ENCODE data around the gene PCDHB8.
"Not testable (repeated sequence)": the region's sequence is repeated elsewhere in the genome, so short reads cannot be mapped to it uniquely, and the experiment has no call there.

PCDHB8 gene

DNA sequence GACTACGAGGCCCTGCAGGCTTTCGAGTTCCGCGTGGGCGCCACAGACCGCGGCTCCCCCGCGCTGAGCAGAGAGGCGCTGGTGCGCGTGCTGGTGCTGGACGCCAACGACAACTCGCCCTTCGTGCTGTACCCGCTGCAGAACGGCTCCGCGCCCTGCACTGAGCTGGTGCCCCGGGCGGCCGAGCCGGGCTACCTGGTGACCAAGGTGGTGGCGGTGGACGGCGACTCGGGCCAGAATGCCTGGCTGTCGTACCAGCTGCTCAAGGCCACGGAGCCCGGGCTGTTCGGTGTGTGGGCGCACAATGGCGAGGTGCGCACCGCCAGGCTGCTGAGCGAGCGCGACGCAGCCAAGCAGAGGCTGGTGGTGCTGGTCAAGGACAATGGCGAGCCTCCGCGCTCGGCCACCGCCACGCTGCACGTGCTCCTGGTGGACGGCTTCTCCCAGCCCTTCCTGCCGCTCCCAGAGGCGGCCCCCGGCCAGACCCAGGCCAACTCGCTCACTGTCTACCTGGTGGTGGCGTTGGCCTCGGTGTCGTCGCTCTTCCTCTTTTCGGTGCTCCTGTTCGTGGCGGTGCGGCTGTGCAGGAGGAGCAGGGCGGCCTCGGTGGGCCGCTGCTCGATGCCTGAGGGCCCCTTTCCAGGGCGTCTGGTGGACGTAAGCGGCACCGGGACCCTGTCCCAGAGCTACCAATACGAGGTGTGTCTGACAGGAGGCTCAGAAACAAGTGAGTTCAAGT lies 6.7 kb downstream of the PCDHB8 start:
- not testable (repeated sequence) for DNase-seq

DNA sequence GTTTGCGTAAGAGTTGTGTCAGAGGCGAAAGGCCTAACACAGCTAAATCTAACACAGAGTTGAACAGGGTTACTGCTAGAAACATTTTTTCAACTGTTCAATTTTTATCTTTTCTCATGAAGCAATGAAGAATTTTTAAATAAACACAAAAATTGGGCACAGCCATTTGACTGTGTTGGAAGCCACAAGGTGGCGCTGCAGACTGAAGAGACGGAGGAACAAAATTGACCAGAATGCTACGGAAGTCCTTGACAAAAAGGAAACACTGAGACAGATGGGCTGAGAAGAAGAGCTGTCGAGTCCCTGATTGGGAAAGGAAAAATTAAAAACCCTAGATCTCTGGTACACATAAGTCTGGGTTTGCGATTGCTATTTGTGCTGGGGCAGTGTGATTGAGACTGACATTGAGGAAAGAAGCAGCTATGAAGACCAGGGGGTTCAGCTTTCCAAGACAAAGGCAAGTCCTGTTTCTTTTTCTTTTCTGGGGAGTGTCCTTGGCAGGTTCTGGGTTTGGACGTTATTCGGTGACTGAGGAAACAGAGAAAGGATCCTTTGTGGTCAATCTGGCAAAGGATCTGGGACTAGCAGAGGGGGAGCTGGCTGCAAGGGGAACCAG lies 9.4 kb downstream of the PCDHB8 start, which contains the start of gene PCDHB9:
PCDHB9 (plus strand) TSS at position 265 of the 616 bp plus-strand sequence; CDS start at position 423, 158 bp downstream.
- no peak for DNase-seq

DNA sequence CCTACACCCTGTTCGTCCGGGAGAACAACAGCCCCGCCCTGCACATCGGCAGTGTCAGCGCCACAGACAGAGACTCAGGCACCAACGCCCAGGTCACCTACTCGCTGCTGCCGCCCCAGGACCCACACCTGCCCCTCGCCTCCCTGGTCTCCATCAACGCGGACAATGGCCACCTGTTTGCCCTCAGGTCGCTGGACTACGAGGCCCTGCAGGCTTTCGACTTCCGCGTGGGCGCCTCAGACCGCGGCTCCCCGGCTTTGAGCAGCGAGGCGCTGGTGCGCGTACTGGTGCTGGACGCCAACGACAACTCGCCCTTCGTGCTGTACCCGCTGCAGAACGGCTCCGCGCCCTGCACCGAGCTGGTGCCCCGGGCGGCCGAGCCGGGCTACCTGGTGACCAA lies 11.1 kb downstream of the PCDHB8 start:
- DNase-seq = not testable (repeated sequence)

DNA sequence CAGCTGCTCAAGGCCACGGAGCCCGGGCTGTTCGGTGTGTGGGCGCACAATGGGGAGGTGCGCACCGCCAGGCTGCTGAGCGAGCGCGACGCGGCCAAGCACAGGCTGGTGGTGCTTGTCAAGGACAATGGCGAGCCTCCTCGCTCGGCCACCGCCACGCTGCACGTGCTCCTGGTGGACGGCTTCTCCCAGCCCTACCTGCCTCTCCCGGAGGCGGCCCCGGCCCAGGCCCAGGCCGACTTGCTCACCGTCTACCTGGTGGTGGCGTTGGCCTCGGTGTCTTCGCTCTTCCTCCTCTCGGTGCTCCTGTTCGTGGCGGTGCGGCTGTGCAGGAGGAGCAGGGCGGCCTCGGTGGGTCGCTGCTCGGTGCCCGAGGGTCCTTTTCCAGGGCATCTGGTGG lies 11.5 kb downstream of the PCDHB8 start:
- DNase-seq = not testable (repeated sequence)

DNA sequence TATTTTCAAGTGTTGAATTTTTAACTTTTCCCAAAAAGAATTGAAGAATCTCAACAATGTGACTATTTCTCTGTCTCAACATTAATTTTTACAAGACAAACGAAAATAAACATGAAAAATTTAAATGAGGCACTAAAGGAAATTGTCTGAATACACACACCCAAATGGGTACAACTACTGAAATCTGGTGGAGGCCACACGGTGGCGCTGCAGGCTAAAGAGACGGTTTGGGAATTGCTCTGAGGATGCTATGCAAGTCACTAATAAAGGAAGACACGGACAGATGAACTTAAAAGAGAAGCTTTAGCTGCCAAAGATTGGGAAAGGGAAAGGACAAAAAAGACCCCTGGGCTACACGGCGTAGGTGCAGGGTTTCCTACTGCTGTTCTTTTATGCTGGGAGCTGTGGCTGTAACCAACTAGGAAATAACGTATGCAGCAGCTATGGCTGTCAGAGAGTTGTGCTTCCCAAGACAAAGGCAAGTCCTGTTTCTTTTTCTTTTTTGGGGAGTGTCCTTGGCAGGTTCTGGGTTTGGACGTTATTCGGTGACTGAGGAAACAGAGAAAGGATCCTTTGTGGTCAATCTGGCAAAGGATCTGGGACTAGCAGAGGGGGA lies 14.6 kb downstream of the PCDHB8 start, which contains the start of gene PCDHB10:
PCDHB10 (plus strand) TSS at position 244 of the 616 bp plus-strand sequence; CDS start at position 444, 200 bp downstream.
- no peak for DNase-seq

DNA sequence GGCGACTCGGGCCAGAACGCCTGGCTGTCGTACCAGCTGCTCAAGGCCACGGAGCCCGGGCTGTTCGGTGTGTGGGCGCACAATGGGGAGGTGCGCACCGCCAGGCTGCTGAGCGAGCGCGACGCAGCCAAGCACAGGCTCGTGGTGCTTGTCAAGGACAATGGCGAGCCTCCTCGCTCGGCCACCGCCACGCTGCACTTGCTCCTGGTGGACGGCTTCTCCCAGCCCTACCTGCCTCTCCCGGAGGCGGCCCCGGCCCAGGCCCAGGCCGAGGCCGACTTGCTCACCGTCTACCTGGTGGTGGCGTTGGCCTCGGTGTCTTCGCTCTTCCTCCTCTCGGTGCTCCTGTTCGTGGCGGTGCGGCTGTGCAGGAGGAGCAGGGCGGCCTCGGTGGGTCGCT lies 16.7 kb downstream of the PCDHB8 start:
- DNase-seq = not testable (repeated sequence)

DNA sequence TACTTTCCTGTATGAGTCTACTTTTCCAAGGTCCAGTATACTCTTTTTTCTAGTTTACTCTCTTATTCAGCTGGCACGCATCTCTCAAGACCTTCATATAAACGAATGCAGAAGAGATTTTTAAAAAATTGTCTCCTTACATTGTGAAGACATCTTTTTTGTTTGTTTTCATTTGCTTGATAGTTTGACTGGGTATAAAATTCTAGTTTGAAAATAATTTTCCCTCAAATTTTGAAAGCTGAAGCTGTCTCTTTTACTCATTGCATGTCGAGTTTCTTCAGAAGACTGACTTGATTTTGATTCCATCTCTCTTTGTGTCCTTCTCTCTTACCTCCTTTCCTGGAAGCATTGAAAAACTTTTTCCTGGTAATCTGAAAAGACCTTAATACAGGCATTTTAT lies 18.8 kb downstream of the PCDHB8 start:
- DNase-seq = no peak

DNA sequence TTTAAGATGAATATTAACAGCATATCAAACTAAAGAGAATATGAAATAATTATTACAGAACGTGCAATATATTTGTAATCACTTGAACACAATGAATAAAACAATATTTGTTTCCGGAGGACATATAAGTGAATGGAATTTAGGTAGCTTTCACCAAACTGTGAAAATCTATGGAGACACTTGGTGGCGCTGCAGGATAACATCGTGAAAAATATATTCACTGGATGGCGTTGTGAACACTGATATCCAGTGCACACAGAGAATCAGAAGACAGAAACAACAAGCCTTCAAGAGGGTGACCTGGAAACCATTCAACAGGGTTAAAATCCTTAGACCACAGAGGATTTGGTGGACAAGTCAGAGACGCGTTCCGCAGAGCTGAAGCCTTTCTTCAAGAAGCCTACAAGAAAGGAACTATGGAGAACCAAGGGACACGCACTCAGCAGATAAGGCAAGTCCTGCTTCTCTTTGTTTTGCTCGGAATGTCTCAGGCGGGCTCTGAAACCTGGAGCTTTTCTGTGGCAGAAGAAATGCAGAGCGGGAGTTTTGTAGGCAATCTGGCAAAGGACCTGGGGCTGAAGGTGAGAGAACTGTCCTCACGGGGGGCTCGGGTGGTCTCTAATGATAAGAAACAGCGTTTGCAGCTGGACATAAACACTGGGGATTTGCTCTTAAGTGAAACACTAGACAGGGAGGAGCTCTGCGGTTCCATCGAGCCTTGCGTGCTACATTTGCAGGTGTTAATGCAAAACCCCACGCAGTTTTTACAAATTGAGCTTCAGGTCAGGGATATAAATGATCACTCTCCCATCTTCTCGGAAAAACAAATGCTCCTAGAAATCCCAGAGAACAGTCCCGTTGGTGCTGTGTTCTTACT lies 22.0 kb downstream of the PCDHB8 start, which contains the start of gene PCDHB11:
PCDHB11 (plus strand) TSS at position 269 of the 877 bp plus-strand sequence; CDS start at position 417, 148 bp downstream.
- DNase-seq = no peak

DNA sequence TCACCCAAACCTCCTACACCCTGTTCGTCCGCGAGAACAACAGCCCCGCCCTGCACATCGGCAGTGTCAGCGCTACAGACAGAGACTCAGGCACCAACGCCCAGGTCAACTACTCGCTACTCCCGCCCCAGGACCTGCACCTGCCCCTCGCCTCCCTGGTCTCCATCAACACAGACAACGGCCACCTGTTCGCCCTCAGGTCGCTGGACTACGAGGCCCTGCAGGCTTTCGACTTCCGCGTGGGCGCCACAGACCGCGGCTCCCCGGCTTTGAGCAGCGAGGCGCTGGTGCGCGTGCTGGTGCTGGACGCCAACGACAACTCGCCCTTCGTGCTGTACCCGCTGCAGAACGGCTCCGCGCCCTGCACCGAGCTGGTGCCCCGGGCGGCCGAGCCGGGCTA lies 23.5 kb downstream of the PCDHB8 start:
- not testable (repeated sequence) for DNase-seq

DNA sequence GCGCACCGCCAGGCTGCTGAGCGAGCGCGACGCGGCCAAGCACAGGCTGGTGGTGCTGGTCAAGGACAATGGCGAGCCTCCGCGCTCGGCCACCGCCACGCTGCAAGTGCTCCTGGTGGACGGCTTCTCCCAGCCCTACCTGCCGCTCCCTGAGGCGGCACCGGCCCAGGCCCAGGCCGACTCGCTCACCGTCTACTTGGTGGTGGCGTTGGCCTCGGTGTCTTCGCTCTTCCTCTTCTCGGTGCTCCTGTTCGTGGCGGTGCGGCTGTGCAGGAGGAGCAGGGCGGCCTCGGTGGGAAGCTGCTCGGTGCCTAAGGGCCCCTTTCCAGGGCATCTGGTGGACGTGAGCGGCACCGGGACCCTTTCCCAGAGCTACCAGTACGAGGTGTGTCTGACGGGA lies 24.1 kb downstream of the PCDHB8 start:
- DNase-seq = not testable (repeated sequence)

DNA sequence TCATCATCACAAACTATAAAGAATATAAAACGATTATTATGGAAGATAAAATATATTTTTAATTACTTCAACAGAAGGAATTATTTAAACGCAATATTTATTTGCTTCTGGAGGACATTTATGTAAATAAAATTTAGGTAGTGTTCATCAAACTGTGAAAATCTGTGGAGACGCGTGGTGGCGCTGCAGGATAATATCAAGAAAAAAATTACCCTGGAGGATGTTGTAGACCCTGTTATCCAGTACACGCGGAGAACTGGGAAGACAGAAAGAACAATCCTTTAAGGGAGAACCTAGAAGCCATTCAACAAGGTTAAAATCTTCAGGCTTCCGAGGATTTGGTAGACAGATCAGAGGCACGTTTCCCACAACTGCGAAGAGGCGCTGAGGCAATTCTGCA lies 30.9 kb downstream of the PCDHB8 start, which contains the start of gene PCDHB12:
PCDHB12 (plus strand) TSS at position 242 of the 400 bp plus-strand sequence. CDS start 189 bp downstream, outside the sequence.
- no peak for DNase-seq

DNA sequence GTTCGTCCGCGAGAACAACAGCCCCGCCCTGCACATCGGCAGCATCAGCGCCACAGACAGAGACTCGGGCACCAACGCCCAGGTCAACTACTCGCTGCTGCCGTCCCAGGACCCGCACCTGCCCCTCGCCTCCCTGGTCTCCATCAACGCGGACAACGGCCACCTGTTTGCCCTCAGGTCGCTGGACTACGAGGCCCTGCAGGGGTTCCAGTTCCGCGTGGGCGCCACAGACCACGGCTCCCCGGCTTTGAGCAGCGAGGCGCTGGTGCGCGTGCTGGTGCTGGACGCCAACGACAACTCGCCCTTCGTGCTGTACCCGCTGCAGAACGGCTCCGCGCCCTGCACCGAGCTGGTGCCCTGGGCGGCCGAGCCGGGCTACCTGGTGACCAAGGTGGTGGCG lies 32.7 kb downstream of the PCDHB8 start:
- DNase-seq = not testable (repeated sequence)

DNA sequence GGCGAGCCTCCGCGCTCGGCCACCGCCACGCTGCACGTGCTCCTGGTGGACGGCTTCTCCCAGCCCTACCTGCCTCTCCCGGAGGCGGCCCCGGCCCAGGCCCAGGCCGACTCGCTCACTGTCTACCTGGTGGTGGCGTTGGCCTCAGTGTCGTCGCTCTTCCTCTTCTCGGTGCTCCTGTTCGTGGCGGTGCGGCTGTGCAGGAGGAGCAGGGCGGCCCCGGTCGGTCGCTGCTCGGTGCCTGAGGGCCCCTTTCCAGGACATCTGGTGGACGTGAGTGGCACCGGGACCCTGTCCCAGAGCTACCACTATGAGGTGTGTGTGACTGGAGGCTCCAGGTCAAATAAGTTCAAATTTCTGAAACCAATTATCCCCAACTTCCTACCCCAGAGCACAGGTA lies 33.3 kb downstream of the PCDHB8 start:
- DNase-seq = not testable (repeated sequence)

DNA sequence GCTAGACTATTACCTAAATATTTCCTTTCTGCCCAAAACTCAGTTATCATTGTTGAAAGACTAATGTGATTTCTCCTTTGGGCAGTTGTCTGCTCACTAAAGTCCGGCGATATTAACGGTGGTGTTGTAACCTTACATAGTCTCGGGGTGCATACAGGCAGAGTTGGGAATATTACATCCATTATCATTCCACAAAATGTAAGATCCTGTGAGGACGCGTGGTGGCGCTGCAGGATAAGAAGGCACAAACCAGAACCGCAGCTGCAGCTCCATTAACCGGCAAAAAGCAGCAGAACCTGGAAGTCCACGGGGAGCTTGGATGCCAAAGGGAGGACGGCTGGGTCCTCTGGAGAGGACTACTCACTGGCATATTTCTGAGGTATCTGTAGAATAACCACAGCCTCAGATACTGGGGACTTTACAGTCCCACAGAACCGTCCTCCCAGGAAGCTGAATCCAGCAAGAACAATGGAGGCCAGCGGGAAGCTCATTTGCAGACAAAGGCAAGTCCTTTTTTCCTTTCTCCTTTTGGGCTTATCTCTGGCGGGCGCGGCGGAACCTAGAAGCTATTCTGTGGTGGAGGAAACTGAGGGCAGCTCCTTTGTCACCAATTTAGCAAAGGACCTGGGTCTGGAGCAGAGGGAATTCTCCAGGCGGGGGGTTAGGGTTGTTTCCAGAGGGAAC lies 36.2 kb downstream of the PCDHB8 start, which contains the start of gene PCDHB13:
PCDHB13 (plus strand) TSS at position 264 of the 684 bp plus-strand sequence; CDS start at position 469, 205 bp downstream.
- not testable (repeated sequence) for DNase-seq

DNA sequence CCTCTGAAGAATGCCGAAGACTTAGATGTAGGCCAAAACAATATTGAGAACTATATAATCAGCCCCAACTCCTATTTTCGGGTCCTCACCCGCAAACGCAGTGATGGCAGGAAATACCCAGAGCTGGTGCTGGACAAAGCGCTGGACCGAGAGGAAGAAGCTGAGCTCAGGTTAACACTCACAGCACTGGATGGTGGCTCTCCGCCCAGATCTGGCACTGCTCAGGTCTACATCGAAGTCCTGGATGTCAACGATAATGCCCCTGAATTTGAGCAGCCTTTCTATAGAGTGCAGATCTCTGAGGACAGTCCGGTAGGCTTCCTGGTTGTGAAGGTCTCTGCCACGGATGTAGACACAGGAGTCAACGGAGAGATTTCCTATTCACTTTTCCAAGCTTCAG lies 37.0 kb downstream of the PCDHB8 start:
- not testable (repeated sequence) for DNase-seq

DNA sequence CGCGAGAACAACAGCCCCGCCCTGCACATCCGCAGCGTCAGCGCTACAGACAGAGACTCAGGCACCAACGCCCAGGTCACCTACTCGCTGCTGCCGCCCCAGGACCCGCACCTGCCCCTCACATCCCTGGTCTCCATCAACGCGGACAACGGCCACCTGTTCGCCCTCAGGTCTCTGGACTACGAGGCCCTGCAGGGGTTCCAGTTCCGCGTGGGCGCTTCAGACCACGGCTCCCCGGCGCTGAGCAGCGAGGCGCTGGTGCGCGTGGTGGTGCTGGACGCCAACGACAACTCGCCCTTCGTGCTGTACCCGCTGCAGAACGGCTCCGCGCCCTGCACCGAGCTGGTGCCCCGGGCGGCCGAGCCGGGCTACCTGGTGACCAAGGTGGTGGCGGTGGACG lies 37.9 kb downstream of the PCDHB8 start:
- DNase-seq = not testable (repeated sequence)

DNA sequence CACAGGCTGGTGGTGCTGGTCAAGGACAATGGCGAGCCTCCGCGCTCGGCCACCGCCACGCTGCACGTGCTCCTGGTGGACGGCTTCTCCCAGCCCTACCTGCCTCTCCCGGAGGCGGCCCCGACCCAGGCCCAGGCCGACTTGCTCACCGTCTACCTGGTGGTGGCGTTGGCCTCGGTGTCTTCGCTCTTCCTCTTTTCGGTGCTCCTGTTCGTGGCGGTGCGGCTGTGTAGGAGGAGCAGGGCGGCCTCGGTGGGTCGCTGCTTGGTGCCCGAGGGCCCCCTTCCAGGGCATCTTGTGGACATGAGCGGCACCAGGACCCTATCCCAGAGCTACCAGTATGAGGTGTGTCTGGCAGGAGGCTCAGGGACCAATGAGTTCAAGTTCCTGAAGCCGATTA lies 38.4 kb downstream of the PCDHB8 start:
- DNase-seq = not testable (repeated sequence)

DNA sequence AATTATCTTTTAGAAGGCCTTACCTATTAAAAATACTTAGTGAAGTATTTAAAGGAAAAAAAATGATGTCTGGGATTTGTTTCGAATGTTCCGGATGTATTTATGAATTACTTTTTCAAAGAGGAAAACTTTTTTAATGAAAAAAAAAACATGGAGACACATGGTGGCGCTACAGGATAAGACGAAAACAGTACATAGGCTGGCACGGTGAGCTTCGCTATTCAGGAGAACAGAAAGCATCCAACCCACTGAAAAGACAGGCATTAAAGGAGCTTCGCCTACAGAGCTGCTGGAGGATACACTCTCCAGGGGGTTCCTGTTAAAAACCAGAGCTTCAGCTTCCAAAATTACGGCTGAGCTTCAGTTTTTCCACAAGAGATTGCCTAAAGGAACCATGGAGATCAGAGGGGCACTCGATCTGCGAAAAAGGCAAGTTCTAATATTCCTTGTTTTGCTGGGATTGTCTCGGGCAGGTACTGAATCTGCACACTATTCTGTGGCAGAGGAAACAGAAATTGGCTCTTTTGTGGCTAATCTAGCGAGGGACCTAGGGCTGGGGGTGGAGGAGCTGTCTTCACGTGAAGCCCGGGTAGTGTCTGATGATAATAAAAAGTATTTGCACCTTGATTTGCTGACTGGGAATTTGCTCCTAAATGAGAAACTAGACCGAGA lies 45.7 kb downstream of the PCDHB8 start, which contains the start of gene PCDHB14:
PCDHB14 (plus strand) TSS at position 232 of the 672 bp plus-strand sequence; CDS start at position 395, 163 bp downstream.
- DNase-seq = no peak

DNA sequence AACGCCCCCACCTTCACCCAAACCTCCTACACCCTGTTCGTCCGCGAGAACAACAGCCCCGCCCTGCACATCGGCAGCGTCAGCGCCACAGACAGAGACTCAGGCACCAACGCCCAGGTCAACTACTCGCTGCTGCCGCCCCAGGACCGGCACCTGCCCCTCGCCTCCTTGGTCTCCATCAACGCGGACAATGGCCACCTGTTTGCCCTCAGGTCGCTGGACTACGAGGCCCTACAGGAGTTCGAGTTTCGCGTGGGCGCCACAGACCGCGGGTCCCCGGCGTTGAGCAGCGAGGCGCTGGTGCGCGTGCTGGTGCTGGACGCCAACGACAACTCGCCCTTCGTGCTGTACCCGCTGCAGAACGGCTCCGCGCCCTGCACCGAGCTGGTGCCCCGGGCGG lies 47.3 kb downstream of the PCDHB8 start:
- DNase-seq = not testable (repeated sequence)

DNA sequence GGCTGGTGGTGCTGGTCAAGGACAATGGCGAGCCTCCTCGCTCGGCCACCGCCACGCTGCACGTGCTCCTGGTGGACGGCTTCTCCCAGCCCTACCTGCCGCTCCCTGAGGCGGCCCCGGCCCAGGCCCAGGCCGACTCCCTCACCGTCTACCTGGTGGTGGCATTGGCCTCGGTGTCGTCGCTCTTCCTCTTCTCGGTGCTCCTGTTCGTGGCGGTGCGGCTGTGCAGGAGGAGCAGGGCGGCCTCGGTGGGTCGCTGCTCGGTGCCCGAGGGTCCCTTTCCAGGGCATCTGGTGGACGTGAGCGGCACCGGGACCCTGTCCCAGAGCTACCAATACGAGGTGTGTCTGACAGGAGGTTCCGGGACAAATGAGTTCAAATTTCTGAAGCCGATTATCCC lies 47.8 kb downstream of the PCDHB8 start:
- not testable (repeated sequence) for DNase-seq

Data from activated naive CD4-positive, alpha-beta T cell (primary cell).